Measurements from ENCODE around the gene CCDC174.

GRCh38 chr3:14716591-14716990, 65.0 kb downstream of the CCDC174 start:
- TF ChIP-seq ZNF837 (tag by site-specific recombination; IDR thresholded peaks at IDR 0.05) (no peak), CTCF (tag by site-specific recombination; IDR thresholded peaks at IDR 0.05) (no peak), ZNF664 (tag by site-specific recombination; IDR thresholded peaks at IDR 0.05) (no peak), ZNF426 (tag by site-specific recombination; IDR thresholded peaks at IDR 0.05) (no peak), YY1 (tag by site-specific recombination; IDR thresholded peaks at IDR 0.05) (no peak), ZNF510 (tag by site-specific recombination; IDR thresholded peaks at IDR 0.05; ENCODE audit: insufficient replicate concordance) (no peak), PRDM10 (tag by site-specific recombination; IDR thresholded peaks at IDR 0.05) (no peak), SETDB1 (IDR thresholded peaks at IDR 0.05; ENCODE audit: insufficient read length, low read length) (no peak), RBAK (tag by site-specific recombination; IDR thresholded peaks at IDR 0.05) (no peak), ZNF155 (tag by site-specific recombination; IDR thresholded peaks at IDR 0.05) (no peak), GLI2 (tag by site-specific recombination; IDR thresholded peaks at IDR 0.05; ENCODE audit: borderline replicate concordance, low read depth) (no peak), SP7 (tag by site-specific recombination; IDR thresholded peaks at IDR 0.05) (no peak), ZBTB48 (tag by site-specific recombination; IDR thresholded peaks at IDR 0.05) (no peak), ZNF416 (tag by site-specific recombination; IDR thresholded peaks at IDR 0.05) (no peak)

All from HEK293 (cell line).